GM19467 (cell line): Measurements from ENCODE around the gene VAMP5.
"Not testable (repeated sequence)": the region's sequence is repeated elsewhere in the genome, so short reads cannot be mapped to it uniquely, and the experiment has no call there.

Experiments used
- ATAC-seq: cut with Tn5 transposase; IDR thresholded peaks from one replicate; pipeline ENCODE4 v1.9.1; 2021; ENCODE audit warnings: mild to moderate bottlenecking, moderate library complexity; ENCODE audit not compliant: unreplicated experiment

VAMP5 gene

GRCh38 chr2:85549826-85550225 lies 34.4 kb upstream of the VAMP5 start:
- no peak for ATAC-seq

GRCh38 chr2:85550486-85550885 lies 33.7 kb upstream of the VAMP5 start:
- ATAC-seq, result no peak

DNA sequence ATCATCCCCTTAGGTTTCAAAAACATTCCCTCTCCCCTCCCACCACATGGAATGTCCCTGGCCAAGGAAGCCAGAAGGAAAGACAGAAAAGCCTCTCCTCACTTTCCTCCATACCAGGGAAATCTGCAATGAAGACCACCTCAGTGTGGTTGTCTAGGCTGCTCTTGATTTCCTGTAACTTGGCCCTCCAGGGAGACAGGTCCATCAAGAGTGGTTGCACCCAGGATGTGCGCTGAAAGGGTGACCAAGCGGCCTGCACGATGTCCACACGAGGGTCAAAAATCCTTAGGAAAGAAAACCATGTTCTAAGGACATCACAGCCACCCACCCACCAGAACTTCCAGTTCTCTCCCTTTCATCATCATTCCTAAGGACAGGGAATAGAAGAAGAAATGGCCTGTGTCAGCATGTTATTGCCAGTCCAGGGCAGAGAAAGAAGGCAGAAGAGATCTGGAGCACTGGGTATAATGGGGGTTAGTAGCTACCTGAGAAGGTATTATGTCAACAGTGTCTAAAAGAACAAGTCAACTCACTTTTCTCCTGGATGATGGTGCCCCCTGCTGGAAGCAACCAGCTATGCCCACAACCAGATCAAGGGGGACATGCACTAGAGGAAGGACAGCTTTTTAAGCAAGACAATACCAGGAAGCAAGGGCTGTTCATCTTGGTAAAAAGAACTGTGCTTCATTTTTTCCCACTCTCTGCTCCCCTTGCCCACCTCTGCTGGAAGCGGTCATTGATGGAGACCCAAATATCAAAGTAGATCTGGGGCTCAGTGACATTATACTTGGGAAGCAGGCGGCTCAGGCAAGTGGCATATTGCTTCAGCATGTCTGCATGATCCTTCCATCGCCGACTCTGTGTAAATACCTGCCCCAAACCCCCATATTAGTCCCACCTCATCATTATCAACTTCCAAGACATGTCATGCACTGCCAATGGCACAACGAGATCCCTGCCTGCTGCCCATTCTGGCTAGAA lies 32.2 kb upstream of the VAMP5 start:
- ATAC-seq, result no peak

GRCh38 chr2:85553184-85553583 lies 31.0 kb upstream of the VAMP5 start:
- no peak for ATAC-seq

GRCh38 chr2:85554980-85555612 lies 29.1 kb upstream of the VAMP5 start:
- ATAC-seq, result no peak

GRCh38 chr2:85557130-85557529 lies 27.1 kb upstream of the VAMP5 start:
- ATAC-seq, result no peak

DNA sequence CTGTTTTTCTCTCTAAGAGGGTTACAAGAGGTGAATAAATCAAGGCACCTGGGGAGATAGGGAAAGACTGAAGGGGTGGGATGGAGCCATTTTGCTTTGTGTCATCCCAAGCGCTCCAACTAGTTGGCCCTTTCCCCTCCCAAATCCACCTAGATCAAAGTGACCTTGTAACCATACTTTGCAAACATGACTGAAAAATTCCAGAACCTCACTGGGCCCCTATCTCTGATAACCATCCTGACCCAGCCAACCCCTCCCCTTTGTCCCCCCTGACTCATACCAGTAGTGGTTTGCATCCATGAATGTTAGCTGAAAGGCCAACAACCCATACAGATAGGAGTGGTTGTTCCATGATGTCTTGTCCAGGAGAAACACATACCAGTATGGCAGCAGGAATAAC lies 26.1 kb upstream of the VAMP5 start:
- ATAC-seq, result no peak

DNA sequence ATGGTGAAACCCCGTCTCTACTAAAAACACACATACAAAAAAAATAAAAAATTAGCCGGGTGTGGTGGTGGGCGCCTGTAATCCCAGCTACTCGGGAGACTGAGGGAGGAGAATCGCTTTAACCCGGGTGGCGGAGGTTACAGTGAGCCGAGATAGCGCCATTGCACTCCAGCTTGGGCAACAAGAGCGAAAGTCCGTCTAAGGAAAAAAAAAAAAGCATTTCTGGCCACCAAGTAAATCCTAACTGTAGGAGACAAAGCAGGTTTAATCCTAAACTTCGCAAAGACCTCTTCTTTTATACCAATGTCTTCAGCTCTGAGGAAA lies 23.9 kb upstream of the VAMP5 start:
- ATAC-seq, result not testable (repeated sequence)

DNA sequence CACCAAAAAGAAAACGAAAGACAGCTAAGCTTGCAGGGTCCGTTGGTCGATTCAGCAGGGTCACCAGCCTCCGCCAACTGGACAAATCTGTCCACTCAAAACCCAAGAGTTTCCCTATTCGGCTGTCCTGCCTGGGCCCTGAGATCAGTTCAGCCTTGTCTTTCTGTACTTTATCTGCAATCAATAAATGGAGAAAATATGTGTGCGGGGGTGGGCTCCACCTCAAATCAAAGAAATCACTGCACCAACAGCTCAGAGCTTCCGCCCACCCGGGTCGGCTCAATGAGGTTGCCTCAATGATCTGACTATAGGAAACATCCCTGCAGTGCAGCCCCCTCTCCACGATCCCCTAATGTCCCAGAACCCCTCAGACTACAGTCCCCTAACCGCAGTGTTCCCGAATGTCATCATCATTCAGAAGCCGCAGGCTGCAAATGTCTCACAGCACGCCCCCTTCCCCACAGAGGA lies 23.4 kb upstream of the VAMP5 start:
- ATAC-seq, result no peak

DNA sequence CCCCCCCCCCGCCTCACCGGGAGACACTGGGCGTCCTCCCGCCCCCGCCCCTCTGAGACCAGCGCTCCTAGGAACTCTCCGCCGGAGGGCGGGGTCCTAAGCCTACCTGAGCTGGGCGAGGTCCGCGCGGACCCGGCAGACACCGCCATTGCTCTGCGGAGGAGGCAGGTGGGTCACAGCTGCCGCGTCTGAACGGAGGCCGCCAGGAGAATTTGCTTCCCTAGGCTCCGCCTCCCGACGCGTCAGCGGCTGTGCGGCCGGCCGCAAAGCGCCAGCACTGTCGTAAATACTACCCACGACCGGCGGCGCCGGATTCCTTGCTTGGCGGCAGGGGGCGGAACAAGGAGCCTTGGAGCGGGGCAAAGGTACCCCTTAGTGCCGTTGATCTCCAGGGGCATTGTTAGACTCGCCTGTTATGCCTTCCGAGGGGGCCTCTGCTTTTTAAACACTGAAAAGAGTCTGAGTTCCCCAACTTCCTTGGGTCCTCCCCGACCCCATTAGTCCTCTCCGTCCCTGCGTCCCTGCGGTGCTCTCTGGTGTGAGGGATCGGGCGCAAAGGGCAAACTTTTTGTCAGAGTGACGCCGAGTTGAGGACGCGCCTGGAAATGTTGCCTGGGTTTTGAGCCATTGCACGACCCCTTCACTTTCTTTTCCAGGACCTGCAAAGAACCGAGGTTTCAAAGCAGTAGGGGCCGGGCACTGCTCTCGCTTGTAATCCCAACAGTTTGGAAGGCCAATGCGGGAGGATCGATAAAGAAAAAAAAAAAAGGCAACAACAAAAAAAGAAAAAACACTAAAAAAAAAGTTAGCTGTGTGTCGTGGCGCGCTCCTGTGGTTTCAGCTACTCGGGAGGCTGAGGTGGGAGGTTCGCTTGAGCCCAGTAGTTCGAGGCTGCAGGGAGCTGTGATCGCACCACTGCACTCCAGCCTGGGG lies 22.7 kb upstream of the VAMP5 start, which contains the start of gene GGCX:
TSS of gene GGCX (minus strand) at position 214 of the 933 bp plus-strand sequence. CDS start at position 149, 65 bp downstream.
- ATAC-seq, result peak; percentile 90

DNA sequence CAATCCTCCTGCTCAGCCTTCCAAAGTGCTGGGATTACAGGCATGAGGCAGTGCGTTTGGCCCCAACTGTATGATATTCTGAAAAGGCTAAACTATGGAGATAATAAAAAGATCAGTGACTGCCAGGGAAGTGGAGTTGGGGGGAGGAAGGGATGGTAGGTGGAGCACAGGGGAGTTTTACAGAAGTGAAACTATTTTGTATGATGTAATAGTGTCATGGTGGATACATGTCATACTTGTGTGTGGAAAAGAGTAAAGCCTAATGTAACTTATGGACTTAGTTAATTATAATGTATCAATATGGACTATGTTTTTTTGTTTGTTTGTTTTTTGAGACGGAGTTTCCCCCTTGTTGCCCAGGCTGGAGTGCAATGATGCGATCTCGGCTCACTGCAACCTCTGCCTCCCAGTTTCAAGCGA lies 20.1 kb upstream of the VAMP5 start:
- ATAC-seq, result no peak

GRCh38 chr2:85566265-85566664 lies 18.0 kb upstream of the VAMP5 start:
- ATAC-seq, result no peak

DNA sequence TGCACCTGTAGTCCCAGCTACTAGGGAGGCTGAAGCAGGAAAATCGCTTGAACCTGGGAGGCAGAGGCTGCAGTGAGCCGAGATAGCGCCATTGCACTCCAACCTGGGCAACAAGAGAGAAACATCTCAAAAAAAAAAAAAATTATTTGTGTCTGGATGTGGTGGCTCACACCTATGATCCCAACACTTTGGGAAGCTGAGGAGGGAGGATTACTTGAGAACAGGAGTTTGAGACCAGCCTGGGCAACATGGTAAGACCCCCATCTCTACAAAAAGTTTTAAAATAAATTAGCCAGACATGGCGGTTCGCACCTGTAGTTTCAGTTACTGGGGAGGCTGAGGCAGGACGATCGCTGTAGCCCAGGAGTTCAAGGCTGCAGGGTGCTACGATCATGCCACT lies 8.5 kb upstream of the VAMP5 start:
- ATAC-seq, result no peak

GRCh38 chr2:85577063-85577385 lies 7.2 kb upstream of the VAMP5 start:
- no peak for ATAC-seq

- ATAC-seq, result peak; percentile 71
Observed at GRCh38 chr2:85577386-85578242, 6.6 kb upstream of the VAMP5 start, which contains the start of gene VAMP8. Gene VAMP8 (plus strand): TSS chr2:85577586. CDS start chr2:85577647, 61 bp downstream.

DNA sequence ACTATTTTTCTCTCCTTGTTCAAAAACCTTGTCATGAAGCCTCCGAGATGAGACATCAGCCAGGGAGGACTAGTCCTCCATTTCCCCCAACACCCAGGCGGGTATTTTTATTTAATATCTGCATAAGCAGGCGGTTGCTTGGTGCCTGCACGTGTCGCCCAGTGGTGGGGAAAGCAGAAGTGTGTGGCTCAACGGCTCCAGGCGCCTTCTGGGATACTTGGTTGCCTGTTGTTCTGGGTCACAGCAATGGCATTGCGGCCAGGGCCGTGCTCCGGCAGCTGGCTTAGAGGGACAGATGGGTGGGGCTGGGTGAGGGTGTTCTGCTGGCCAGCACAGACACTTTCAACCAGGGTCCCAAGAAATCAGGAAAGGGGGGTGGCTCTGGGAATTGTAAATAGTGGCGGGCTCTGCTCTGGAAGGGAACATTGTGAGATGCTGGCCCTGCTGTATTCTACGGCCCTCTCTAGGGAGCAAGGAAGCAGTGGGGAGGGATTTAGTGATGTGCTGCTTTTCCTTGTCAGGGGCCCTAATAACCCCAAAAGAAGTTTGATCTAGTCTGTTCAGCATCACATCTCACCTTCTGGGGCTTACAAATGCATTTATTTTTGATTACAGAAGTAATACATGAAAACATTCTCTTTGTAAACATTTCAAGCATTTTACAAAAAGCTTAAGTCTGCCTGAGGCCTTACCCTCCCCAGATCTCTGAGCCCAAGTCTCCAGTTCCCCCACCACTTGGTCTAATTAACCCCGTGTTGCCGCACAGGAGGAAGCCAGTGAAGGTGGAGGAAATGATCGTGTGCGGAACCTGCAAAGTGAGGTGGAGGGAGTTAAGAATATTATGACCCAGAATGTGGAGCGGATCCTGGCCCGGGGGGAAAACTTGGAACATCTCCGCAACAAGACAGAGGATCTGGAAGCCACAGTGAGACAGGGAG lies 5.7 kb upstream of the VAMP5 start:
- ATAC-seq, result peak; percentile 34

DNA sequence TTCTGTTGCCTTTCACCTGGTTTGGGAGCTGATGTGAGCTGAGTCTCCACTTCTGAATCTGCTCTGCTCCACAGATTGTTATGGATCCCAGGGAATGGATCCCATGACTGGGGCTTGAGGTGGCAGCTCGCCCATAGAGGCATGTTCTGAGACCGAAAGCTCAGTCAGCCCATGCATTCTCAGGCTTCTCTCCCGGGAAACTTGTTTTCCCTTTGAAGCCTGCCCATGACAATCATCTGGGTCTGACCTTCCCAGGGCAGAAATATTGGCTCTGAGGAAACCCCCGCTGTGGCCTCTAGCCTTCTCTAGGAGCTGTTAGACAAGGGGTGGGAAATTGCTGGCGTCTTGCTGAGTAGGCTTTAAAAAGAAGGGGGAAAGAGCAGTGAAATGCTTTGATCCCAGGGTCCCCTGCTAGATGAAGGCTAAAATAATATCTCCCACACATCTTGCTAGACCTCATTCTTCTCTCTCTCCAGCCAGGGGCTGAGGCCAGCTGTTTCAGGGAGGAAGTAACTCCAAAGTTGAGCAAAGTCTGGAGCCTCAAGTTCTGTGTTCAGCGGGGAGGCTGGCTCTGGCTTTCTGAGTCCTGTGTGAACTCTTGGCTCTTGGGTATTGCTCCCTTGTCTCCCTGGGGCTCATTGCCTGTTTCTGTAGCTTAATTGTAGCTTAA lies 4.8 kb upstream of the VAMP5 start:
- ATAC-seq, result no peak

DNA sequence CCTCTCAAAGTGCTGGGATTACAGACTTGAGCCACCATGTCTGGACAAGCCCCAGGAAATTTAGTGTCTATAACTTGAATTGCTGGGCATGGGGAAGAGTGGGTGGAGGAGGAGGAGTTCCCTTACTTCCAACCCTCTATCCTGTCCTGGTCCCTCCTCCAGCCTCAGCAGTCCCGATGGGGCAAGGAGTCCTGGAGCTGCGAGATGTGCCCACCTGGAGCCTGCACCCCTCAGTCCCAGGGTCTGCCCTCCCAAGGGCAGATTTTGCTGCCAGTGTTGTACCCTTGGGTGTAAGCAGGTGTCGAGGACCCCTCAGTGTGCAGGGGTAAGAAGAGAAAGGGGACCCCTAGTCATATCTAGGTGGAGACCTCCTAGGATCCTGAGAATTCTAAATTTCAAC lies 4.0 kb upstream of the VAMP5 start:
- no peak for ATAC-seq
